GM12892 (cell line): ENCODE results near the gene PPP1R3A.

Experiments used
- POLR2A ChIP-seq: IDR thresholded peaks from 2 replicates; pipeline ENCODE4 v1.6.1; 2011; ENCODE audit warnings: low read depth, low read length, control low read depth
- POLR2AphosphoS5 ChIP-seq: IDR thresholded peaks from 2 replicates; pipeline ENCODE4 v1.6.1; 2011; ENCODE audit warnings: low read depth, low read length, control low read depth
- TAF1 ChIP-seq: IDR thresholded peaks from 2 replicates; pipeline ENCODE4 v1.6.1; 2011; ENCODE audit warnings: low read depth, mild to moderate bottlenecking, control low read depth, low read length, borderline replicate concordance

GRCh38 chr7:113891828-113892227 lies 27.0 kb downstream of the PPP1R3A start:
- no peak for TF ChIP-seq POLR2A
- no peak for TF ChIP-seq POLR2AphosphoS5
- TF ChIP-seq TAF1 = no peak
